ENCODE data around the gene PNPLA7. TPM values are rescaled to one million over a fixed set of nuclear protein-coding genes. Genes with fewer than 3 reads are reported as not detected.
"Not testable (repeated sequence)": the region's sequence is repeated elsewhere in the genome, so short reads cannot be mapped to it uniquely, and the experiment has no call there.

The PNPLA7 gene
- total and polyA plus RNA-seq, 3 donors from 2014 or later = 4.2 to 17.8 (median 10.9) TPM

GRCh38 chr9:137516144-137516917 is 33.9 kb downstream of the PNPLA7 start:
- H3K36me3 ChIP-seq (ENCODE audit: low read depth, missing control alignments) = no peaks in the 10 kb centered on the region
- TF ChIP-seq CTCF (IDR thresholded peaks at IDR 0.05) = no peak
- no peak for TF ChIP-seq POLR2A (IDR thresholded peaks at IDR 0.05)
- intact Hi-C loops (cut with DNase I; ENCODE audit: low total_unique reads) = no loop called here
- H3K27me3 ChIP-seq = no peaks in the 10 kb centered on the region
- H3K4me3 ChIP-seq = no peak overlapping the region
- H3K4me1 ChIP-seq = no peaks in the 10 kb centered on the region
- 88 to 90% methylated on average over 4 to 10 of the region's 10 CpGs for WGBS, 2 donors
- no peaks in the 10 kb centered on the region for H3K9me3 ChIP-seq
- H3K27ac ChIP-seq = no peak overlapping the region
- DNase-seq = no peak

- Histone ChIP-seq H3K27ac (no peak overlapping the region), H3K4me1 (no peaks in the 10 kb centered on the region), H3K27me3 (no peaks in the 10 kb centered on the region), H3K36me3 (ENCODE audit: low read depth, missing control alignments) (no peaks in the 10 kb centered on the region), H3K9me3 (no peaks in the 10 kb centered on the region), H3K4me3 (no peak overlapping the region)
- WGBS, 2 donors = 84 to 87% methylated on average over 10 to 23 of the region's 23 CpGs
- DNase-seq = no peak
- intact Hi-C loops (cut with DNase I; ENCODE audit: low total_unique reads) = no loop called here
- TF ChIP-seq POLR2A (IDR thresholded peaks at IDR 0.05) (no peak), CTCF (IDR thresholded peaks at IDR 0.05) (no peak)
Measured at GRCh38 chr9:137515338-137515724, 34.9 kb downstream of the PNPLA7 start.

- WGBS, 2 donors = 87 to 94% methylated on average over 8 to 24 of the region's 30 CpGs
- Histone ChIP-seq H3K4me3 (no peak overlapping the region), H3K27me3 (no peaks in the 10 kb centered on the region), H3K27ac (no peak overlapping the region), H3K4me1 (no peaks in the 10 kb centered on the region), H3K9me3 (no peaks in the 10 kb centered on the region), H3K36me3 (ENCODE audit: low read depth, missing control alignments) (no peaks in the 10 kb centered on the region)
- intact Hi-C loops (cut with DNase I; ENCODE audit: low total_unique reads) = no loop called here
- TF ChIP-seq CTCF (IDR thresholded peaks at IDR 0.05) = no peak
- TF ChIP-seq POLR2A (IDR thresholded peaks at IDR 0.05) = no peak
- DNase-seq = no peak
Measured at GRCh38 chr9:137514691-137515337, 35.4 kb downstream of the PNPLA7 start.

- H3K27me3 ChIP-seq; DNase-seq; H3K27ac ChIP-seq; intact Hi-C loops (cut with DNase I; ENCODE audit: low total_unique reads); H3K36me3 ChIP-seq (ENCODE audit: low read depth, missing control alignments); H3K4me3 ChIP-seq; H3K9me3 ChIP-seq; H3K4me1 ChIP-seq: not testable (repeated sequence)
- 77 to 94% methylated on average over 5 to 31 of the region's 42 CpGs for WGBS, 2 donors
Measured at GRCh38 chr9:137513801-137514570, 36.2 kb downstream of the PNPLA7 start.

- H3K4me1 ChIP-seq; H3K9me3 ChIP-seq; intact Hi-C loops (cut with DNase I; ENCODE audit: low total_unique reads); H3K4me3 ChIP-seq; DNase-seq; H3K27ac ChIP-seq; H3K27me3 ChIP-seq; H3K36me3 ChIP-seq (ENCODE audit: low read depth, missing control alignments): not testable (repeated sequence)
- WGBS, 2 donors = 94 to 95% methylated on average over 5 of the region's 5 CpGs
Measured at GRCh38 chr9:137513136-137513535, 37.1 kb downstream of the PNPLA7 start.
